ENCODE measurements around the gene MYH15.

The MYH15 gene

GRCh38 chr3:108509871-108510270 is 525 bp downstream of the MYH15 start:
- DNase-seq (ENCODE audit: low read depth in 2 of 2), result no peak

GRCh38 chr3:108509263-108509662 is 1.1 kb downstream of the MYH15 start:
- no peak for DNase-seq (ENCODE audit: low read depth in 2 of 2)

- DNase-seq (ENCODE audit: low read depth in 2 of 2), result no peak
Measured at GRCh38 chr3:108507902-108508301, 2.5 kb downstream of the MYH15 start.

- no peak for DNase-seq (ENCODE audit: low read depth in 2 of 2)
Measured at GRCh38 chr3:108505811-108506210, 4.6 kb downstream of the MYH15 start.

- DNase-seq (ENCODE audit: low read depth in 2 of 2), result no peak
Measured at GRCh38 chr3:108503722-108504121, 6.7 kb downstream of the MYH15 start.

GRCh38 chr3:108501535-108501934 is 8.9 kb downstream of the MYH15 start:
- DNase-seq (ENCODE audit: low read depth in 2 of 2), result no peak

- no peak for DNase-seq (ENCODE audit: low read depth in 2 of 2)
Measured at GRCh38 chr3:108500728-108501127, 9.7 kb downstream of the MYH15 start.

GRCh38 chr3:108497271-108497670 is 13.1 kb downstream of the MYH15 start:
- DNase-seq (ENCODE audit: low read depth in 2 of 2), result no peak

GRCh38 chr3:108495717-108496116 is 14.7 kb downstream of the MYH15 start:
- no peak for DNase-seq (ENCODE audit: low read depth in 2 of 2)

GRCh38 chr3:108494906-108495531 is 15.4 kb downstream of the MYH15 start:
- no peak for DNase-seq (ENCODE audit: low read depth in 2 of 2)

- DNase-seq (ENCODE audit: low read depth in 2 of 2), result no peak
Measured at GRCh38 chr3:108493862-108494261, 16.5 kb downstream of the MYH15 start.

GRCh38 chr3:108491456-108491855 is 18.9 kb downstream of the MYH15 start:
- no peak for DNase-seq (ENCODE audit: low read depth in 2 of 2)

GRCh38 chr3:108489776-108490175 is 20.6 kb downstream of the MYH15 start:
- DNase-seq (ENCODE audit: low read depth in 2 of 2), result peak in 1 of 2 donors; percentile 15

GRCh38 chr3:108488631-108489030 is 21.8 kb downstream of the MYH15 start:
- no peak for DNase-seq (ENCODE audit: low read depth in 2 of 2)

- no peak for DNase-seq (ENCODE audit: low read depth in 2 of 2)
Measured at GRCh38 chr3:108487439-108487838, 23.0 kb downstream of the MYH15 start.

GRCh38 chr3:108486941-108487340 is 23.5 kb downstream of the MYH15 start:
- DNase-seq (ENCODE audit: low read depth in 2 of 2), result no peak

- DNase-seq (ENCODE audit: low read depth in 2 of 2), result no peak
Measured at GRCh38 chr3:108486338-108486737, 24.1 kb downstream of the MYH15 start.

GRCh38 chr3:108485146-108485545 is 25.2 kb downstream of the MYH15 start:
- no peak for DNase-seq (ENCODE audit: low read depth in 2 of 2)

GRCh38 chr3:108479224-108479623 is 31.2 kb downstream of the MYH15 start:
- no peak for DNase-seq (ENCODE audit: low read depth in 2 of 2)

GRCh38 chr3:108477511-108478147 is 32.8 kb downstream of the MYH15 start:
- peak; percentile 45 to 50 for DNase-seq (ENCODE audit: low read depth in 2 of 2)

- no peak for DNase-seq (ENCODE audit: low read depth in 2 of 2)
Measured at GRCh38 chr3:108475220-108475782, 35.1 kb downstream of the MYH15 start.

- no peak for DNase-seq (ENCODE audit: low read depth in 2 of 2)
Measured at GRCh38 chr3:108474581-108474980, 35.8 kb downstream of the MYH15 start.

GRCh38 chr3:108473711-108474110 is 36.7 kb downstream of the MYH15 start:
- DNase-seq (ENCODE audit: low read depth in 2 of 2), result no peak
